Putamen (tissue), 1 donor: ENCODE measurements around the gene SEMA6C.
"Not testable (repeated sequence)": the region's sequence is repeated elsewhere in the genome, so short reads cannot be mapped to it uniquely, and the experiment has no call there.

Source experiments
- DNase-seq: peaks from one replicate; pipeline ENCODE4 v3.0.0-alpha.2; 2016; ENCODE audit warnings: low spot score

The SEMA6C gene

GRCh38 chr1:151130987-151131586 is 15.3 kb downstream of the SEMA6C start:
- peak; percentile 65 for DNase-seq

DNA sequence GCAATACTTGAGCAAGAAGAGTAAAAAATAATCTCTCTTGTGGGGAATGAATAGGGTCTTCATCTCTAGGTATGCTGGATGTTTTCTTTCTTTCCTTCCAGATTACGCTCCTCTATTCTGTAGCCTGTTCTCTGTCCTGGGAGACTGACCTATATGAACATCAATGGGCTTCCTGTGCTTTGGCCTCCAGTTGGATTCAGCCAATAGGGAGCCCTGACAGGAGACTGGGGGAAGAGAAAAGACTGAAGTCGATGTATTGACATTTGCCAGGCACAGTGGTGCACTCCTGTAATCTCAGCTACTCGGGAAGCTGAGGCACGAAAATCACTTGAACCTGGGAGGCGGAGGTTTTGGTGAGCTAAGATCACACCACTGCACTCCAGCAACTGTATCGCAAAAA is 17.6 kb downstream of the SEMA6C start:
- DNase-seq, result no peak

- DNase-seq, result no peak
Observed at GRCh38 chr1:151124763-151125403, 21.5 kb downstream of the SEMA6C start.

- DNase-seq, result no peak
Observed at GRCh38 chr1:151113877-151114276, 32.6 kb downstream of the SEMA6C start.

- DNase-seq, result no peak
Observed at GRCh38 chr1:151108331-151108730, 38.1 kb downstream of the SEMA6C start.

GRCh38 chr1:151106894-151107293 is 39.5 kb downstream of the SEMA6C start:
- DNase-seq, result no peak

DNA sequence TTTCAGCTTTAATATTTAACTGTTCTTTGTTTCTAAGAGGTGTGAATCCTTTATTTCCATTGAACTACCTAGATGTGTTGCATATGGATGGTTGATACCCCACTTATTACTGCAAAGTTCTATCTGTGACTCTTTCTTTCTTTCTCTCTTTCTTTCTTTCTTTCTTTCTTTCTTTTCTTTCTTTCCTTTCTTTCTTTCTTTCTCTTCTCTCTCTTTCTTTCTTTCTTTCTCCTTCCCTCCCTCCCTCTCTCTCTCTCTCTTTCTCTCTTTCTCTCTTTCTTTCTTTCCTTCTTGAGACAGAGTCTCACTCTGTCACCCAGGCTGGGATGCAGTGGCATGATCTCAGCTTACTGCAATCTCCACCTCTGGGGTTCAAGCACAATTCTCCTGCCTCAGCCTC is 41.8 kb downstream of the SEMA6C start:
- no peak for DNase-seq

DNA sequence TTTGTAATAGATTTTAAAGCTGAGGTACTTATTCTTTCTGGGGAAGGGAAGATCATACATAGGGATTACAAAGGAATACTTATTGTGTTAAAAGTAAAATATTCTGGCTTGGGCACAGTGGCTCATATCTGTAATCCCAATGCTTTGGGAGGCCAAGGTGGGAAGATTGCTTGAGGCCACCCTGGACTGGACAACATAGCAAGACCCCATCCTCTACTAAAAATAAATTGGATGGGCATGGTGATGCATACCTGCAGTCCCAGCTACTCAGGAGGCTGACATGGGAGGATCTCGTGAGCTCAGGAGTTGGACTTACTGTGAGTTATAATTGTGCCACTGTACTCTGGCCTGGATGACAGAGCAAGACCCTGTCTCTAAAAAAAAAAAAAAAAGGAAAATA is 48.3 kb downstream of the SEMA6C start:
- no peak for DNase-seq

DNA sequence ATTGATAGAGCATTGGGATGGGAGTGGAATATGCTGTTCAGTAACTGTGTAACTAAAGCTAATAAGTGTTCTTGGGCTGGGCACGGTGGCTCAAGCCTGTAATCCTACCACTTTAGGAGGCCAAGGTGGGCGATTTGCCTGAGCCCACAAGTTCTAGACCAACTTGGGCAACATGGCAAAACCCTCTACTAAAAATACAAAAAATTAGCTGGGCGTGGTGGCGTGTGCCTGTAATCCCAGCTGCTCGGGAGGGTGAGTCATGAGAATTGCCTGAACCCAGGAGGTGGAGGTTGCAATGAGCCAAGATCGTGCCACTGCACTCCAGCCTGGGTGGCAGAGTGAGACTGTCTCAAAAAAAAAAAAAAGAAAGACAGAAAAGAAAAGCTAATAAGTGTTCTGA is 49.0 kb downstream of the SEMA6C start:
- DNase-seq, result not testable (repeated sequence)

GRCh38 chr1:151085953-151086559 is 60.4 kb downstream of the SEMA6C start:
- DNase-seq, result no peak
